H1 (cell line): ENCODE data around the gene ANGPTL4. TPM values are rescaled to one million over a fixed set of nuclear protein-coding genes. Genes with fewer than 3 reads are reported as not detected.

ENCODE experiments used
- CTCF ChIA-PET: fragments of 300-600 bp; sonication (Branson Sonifier 250); formaldehyde crosslinking; loops from one replicate; lab custom pipeline; 2021; ENCODE audit not compliant: partially characterized antibody; lab: Charles Lee
- POLR2A ChIA-PET: fragments of 300-600 bp; sonication (Branson Sonifier 250); formaldehyde crosslinking; loops from one replicate; lab custom pipeline; 2021; ENCODE audit warnings: inconsistent platforms; ENCODE audit not compliant: partially characterized antibody; lab: Charles Lee
- DNase-seq, 2 experiments: peaks; one replicate each; pipeline versions ENCODE4 v3.0.0 to v3.0.0-alpha.2; 2010 to 2022; ENCODE audit warnings: low spot score in 2 of 2, low read depth in 1 of 2, mixed read lengths in 1 of 2
- FAIRE-seq: peaks from 2 replicates; lab custom pipeline; 2011; peaks lifted over from hg19 to GRCh38; lab: Jason Lieb, UNC
- H2AFZ ChIP-seq: 2 replicates; pipeline ENCODE4 v1.8.1; 2012; ENCODE audit warnings: low read length, inconsistent platforms
- H2AK5ac ChIP-seq: 2 replicates; pipeline ENCODE4 v1.6.1; 2013; ENCODE audit warnings: low read depth, low read length
- H2BK120ac ChIP-seq: replicated peaks from 2 replicates; pipeline ENCODE3; 2013; ENCODE audit warnings: low read depth, low read length, inconsistent platforms
- H2BK12ac ChIP-seq: 2 replicates; pipeline ENCODE4 v1.6.1; 2013; ENCODE audit warnings: low read depth, low read length
- H2BK15ac ChIP-seq: 2 replicates; pipeline ENCODE4 v1.6.1; 2013; ENCODE audit warnings: low read length
- H2BK20ac ChIP-seq: 2 replicates; pipeline ENCODE4 v1.6.1; 2013; ENCODE audit warnings: low read length
- H2BK5ac ChIP-seq: 2 replicates; pipeline ENCODE4 v1.6.1; 2013; ENCODE audit warnings: low read depth, low read length
- H3K14ac ChIP-seq: 2 replicates; pipeline ENCODE4 v1.6.1; 2013; ENCODE audit warnings: inconsistent platforms; ENCODE audit not compliant: insufficient read length
- H3K18ac ChIP-seq: 2 replicates; pipeline ENCODE4 v1.6.1; 2013; ENCODE audit warnings: low read length; ENCODE audit errors: extremely low read depth
- H3K23ac ChIP-seq: 2 replicates; pipeline ENCODE4 v1.6.1; 2013; ENCODE audit warnings: inconsistent platforms; ENCODE audit not compliant: insufficient read length
- H3K23me2 ChIP-seq: 2 replicates; pipeline ENCODE4 v1.6.1; 2013; ENCODE audit warnings: low read depth, low read length
- H3K27ac ChIP-seq: 2 replicates; pipeline ENCODE4 v1.6.1; 2011; ENCODE audit warnings: low read depth, low read length, inconsistent platforms
- H3K27me3 ChIP-seq, 4 experiments: replicated peaks in 1 of 4; 1 replicate in 1 of 4; 2 replicates in 3 of 4; pipeline versions ENCODE4 v1.6.1 to v1.8.1; 2011 to 2013; ENCODE audit warnings: low read length in 3 of 4, mild to moderate bottlenecking in 3 of 4, inconsistent platforms in 2 of 4, mixed read lengths in 2 of 4, moderate library complexity in 1 of 4; ENCODE audit not compliant: control insufficient read depth in 3 of 4, insufficient read depth in 3 of 4; ENCODE audit errors: extremely low read depth in 1 of 4
- H3K36me3 ChIP-seq, 4 experiments: 2 replicates each; pipeline versions ENCODE4 v1.6.1 to v1.8.1; 2011 to 2013; ENCODE audit warnings: mild to moderate bottlenecking in 4 of 4, low read length in 3 of 4, moderate library complexity in 2 of 4, control low read depth in 1 of 4, inconsistent platforms in 1 of 4; ENCODE audit not compliant: insufficient read depth in 4 of 4, control insufficient read depth in 2 of 4
- H3K4ac ChIP-seq: replicated peaks from 2 replicates; pipeline ENCODE3; 2013; ENCODE audit warnings: low read length, low read depth, mixed read lengths, inconsistent platforms; ENCODE audit not compliant: insufficient read length
- H3K4me1 ChIP-seq, 4 experiments: replicated peaks in 1 of 4; 1 replicate in 1 of 4; 2 replicates in 3 of 4; pipeline versions ENCODE4 v1.6.1 to v1.8.1; 2011 to 2013; ENCODE audit warnings: low read length in 3 of 4, inconsistent platforms in 2 of 4, mixed read lengths in 1 of 4; ENCODE audit not compliant: insufficient read depth in 4 of 4, control insufficient read depth in 3 of 4
- H3K4me2 ChIP-seq, 2 experiments: 2 replicates each; pipeline versions ENCODE4 v1.6.1 to v1.8.1; 2011 to 2013; ENCODE audit warnings: low read depth in 2 of 2, low read length in 2 of 2, control low read depth in 1 of 2, inconsistent platforms in 1 of 2, mild to moderate bottlenecking in 1 of 2; ENCODE audit not compliant: insufficient read depth in 1 of 2
- H3K4me3 ChIP-seq, 4 experiments: fragments of 200-600, 300-600 bp in 1 of 4; sonication (generic), shearing (Covaris generic), sonication (Bioruptor Twin) in 1 of 4; 2 replicates each; pipeline versions ENCODE4 v1.5.1 to v1.8.1; 2011 to 2016; ENCODE audit warnings: low read length in 4 of 4, low read depth in 3 of 4, control low read depth in 2 of 4, inconsistent platforms in 2 of 4, mild to moderate bottlenecking in 2 of 4, mixed read lengths in 1 of 4, moderate library complexity in 1 of 4; ENCODE audit not compliant: insufficient read depth in 2 of 4; ENCODE audit errors: extremely low read depth in 1 of 4
- H3K56ac ChIP-seq: replicated peaks from 2 replicates; pipeline ENCODE3; 2013; ENCODE audit warnings: low read depth, mild to moderate bottlenecking, mixed read lengths, low read length, inconsistent platforms; ENCODE audit not compliant: insufficient read length
- H3K79me1 ChIP-seq: 2 replicates; pipeline ENCODE4 v1.6.1; 2013; ENCODE audit warnings: low read depth, low read length, control low read depth
- H3K79me2 ChIP-seq, 2 experiments: 2 replicates each; pipeline versions ENCODE4 v1.6.1 to v1.8.1; 2012 to 2013; ENCODE audit warnings: low read length in 2 of 2, mild to moderate bottlenecking in 2 of 2, inconsistent platforms in 1 of 2; ENCODE audit not compliant: insufficient read depth in 2 of 2, control insufficient read depth in 1 of 2
- H3K9ac ChIP-seq, 4 experiments: replicated peaks in 1 of 4; 1 replicate in 1 of 4; 2 replicates in 3 of 4; pipeline versions ENCODE4 v1.6.1 to v1.8.1; 2011 to 2013; ENCODE audit warnings: low read depth in 3 of 4, low read length in 3 of 4, control low read depth in 2 of 4, mild to moderate bottlenecking in 2 of 4, moderate library complexity in 2 of 4, inconsistent platforms in 1 of 4; ENCODE audit errors: extremely low read depth in 1 of 4
- H3K9me3 ChIP-seq, 2 experiments: 2 replicates each; pipeline versions ENCODE4 v1.6.1 to v1.8.1; 2012 to 2013; ENCODE audit warnings: mild to moderate bottlenecking in 2 of 2, moderate library complexity in 2 of 2, control low read depth in 1 of 2, inconsistent platforms in 1 of 2, low read depth in 1 of 2, low read length in 1 of 2, mixed read lengths in 1 of 2; ENCODE audit not compliant: insufficient read depth in 2 of 2
- H4K20me1 ChIP-seq, 2 experiments: replicated peaks in 1 of 2; 2 replicates each; pipeline versions ENCODE3 to v1.8.1; 2011 to 2013; ENCODE audit warnings: inconsistent platforms in 2 of 2, low read length in 2 of 2, mild to moderate bottlenecking in 1 of 2; ENCODE audit not compliant: insufficient read depth in 2 of 2, control insufficient read depth in 1 of 2
- H4K5ac ChIP-seq: 2 replicates; pipeline ENCODE4 v1.6.1; 2013; ENCODE audit warnings: low read length, low read depth, mixed read lengths, inconsistent platforms; ENCODE audit not compliant: insufficient read length
- H4K8ac ChIP-seq: 2 replicates; pipeline ENCODE4 v1.8.0; 2013; ENCODE audit warnings: mild to moderate bottlenecking, moderate library complexity, low read length, inconsistent platforms; ENCODE audit not compliant: insufficient read depth; ENCODE audit errors: extremely low read depth
- H4K91ac ChIP-seq: replicated peaks from 2 replicates; pipeline ENCODE3; 2013; ENCODE audit warnings: low read length, mixed read lengths, inconsistent platforms; ENCODE audit not compliant: insufficient read length
- BRCA1 ChIP-seq: IDR thresholded peaks from 2 replicates; pipeline ENCODE4 v1.6.1; 2012; ENCODE audit warnings: low read depth, low read length, improper control_type of control experiment
- HDAC2 ChIP-seq, 2 experiments: fragments of 300-600 bp in 1 of 2; sonication (generic) in 1 of 2; IDR thresholded peaks; 2 replicates each; pipeline ENCODE4 v1.6.1; 2011 to 2012; ENCODE audit warnings: low read depth in 2 of 2, low read length in 2 of 2, mild to moderate bottlenecking in 2 of 2, moderate library complexity in 2 of 2, borderline replicate concordance in 1 of 2, inconsistent platforms in 1 of 2
- NRF1 ChIP-seq: IDR thresholded peaks from 2 replicates; pipeline ENCODE4 v1.6.1; 2011; ENCODE audit warnings: mild to moderate bottlenecking, low read depth, low read length, improper control_type of control experiment
- RAD21 ChIP-seq, 2 experiments: IDR thresholded peaks in 1 of 2; conservative IDR thresholded peaks in 1 of 2; 2 replicates each; pipeline ENCODE4 v1.6.1; 2011; ENCODE audit warnings: low read depth in 2 of 2, low read length in 2 of 2, improper control_type of control experiment in 1 of 2, inconsistent platforms in 1 of 2, mild to moderate bottlenecking in 1 of 2, moderate library complexity in 1 of 2
- RNF2 ChIP-seq: fragments of 200-900, 300-1000 bp; sonication (generic); IDR thresholded peaks from 2 replicates; pipeline ENCODE4 v1.7.1; 2016; ENCODE audit warnings: borderline replicate concordance, low read depth, mild to moderate bottlenecking, antibody characterized with exemption, low read length; ENCODE audit not compliant: poor library complexity, severe bottlenecking; ENCODE audit errors: missing control alignments
- SP1 ChIP-seq: IDR thresholded peaks from 2 replicates; pipeline ENCODE4 v1.6.1; 2011; ENCODE audit warnings: low read depth, low read length
- TAF7 ChIP-seq: optimal IDR thresholded peaks from 2 replicates; pipeline ENCODE3; 2011; ENCODE audit warnings: low read depth, mild to moderate bottlenecking, inconsistent platforms, low read length, moderate library complexity, borderline replicate concordance
- WGBS, 2 experiments: shearing (Covaris generic) in 1 of 2; methylation state at CpG; one replicate each; pipeline versions ENCODE4 v1.1.6 to v1.1.7; 2013 to 2015; ENCODE audit warnings: low lambda C conversion rate in 2 of 2, mixed read lengths in 2 of 2, inconsistent platforms in 1 of 2, low coverage in 1 of 2, missing lambda C conversion rate in 1 of 2; ENCODE audit not compliant: insufficient replicate concordance in 2 of 2, insufficient coverage in 1 of 2, insufficient read length in 1 of 2; ENCODE audit errors: extremely low coverage in 1 of 2, missing lambda C conversion rate in 1 of 2; 5-methylcytosine and 5-hydroxymethylcytosine counted together
- polyA plus RNA-seq, 7 experiments: library from polyadenylated mRNA; depleted of rRNA in 3 of 7; stranded (reverse) in 5 of 7; unstranded in 2 of 7; fragments of >200 nt in 5 of 7; fragments of 200-250 nt in 2 of 7; gene quantifications; 1 replicate in 5 of 7; 2 replicates in 1 of 7; 4 replicates in 1 of 7; pipeline versions ENCODE4 v1.2.1 to v1.2.3, GENCODE V29; 2011 to 2013; ENCODE audit warnings: missing spikeins in 2 of 7, mixed read lengths in 2 of 7
- total RNA-seq: library from RNA; stranded (reverse); fragmentation: NEBNext Ultra II Directional; extraction: Animal tissue kit (Norgen Biotek cat#: 25700); gene quantifications from 2 replicates; pipeline ENCODE4 v1.2.1, GENCODE V29; 2021
- TF ChIP-seq, protein P1 (sequence below): IDR thresholded peaks from 2 replicates; pipeline ENCODE4 v1.6.1; 2011; ENCODE audit warnings: low read length, improper control_type of control experiment
- TF ChIP-seq, protein P2 (sequence below): IDR thresholded peaks from 2 replicates; pipeline ENCODE4 v1.6.1; 2011; ENCODE audit warnings: low read depth, mild to moderate bottlenecking, low read length; ENCODE audit not compliant: insufficient read depth

ANGPTL4 gene
- total and polyA plus RNA-seq, 2 of the 8 experiments (the other 6 are each of a cell fraction or from before 2014, with no cell fraction given), result 2.3 to 6.5 TPM

DNA sequence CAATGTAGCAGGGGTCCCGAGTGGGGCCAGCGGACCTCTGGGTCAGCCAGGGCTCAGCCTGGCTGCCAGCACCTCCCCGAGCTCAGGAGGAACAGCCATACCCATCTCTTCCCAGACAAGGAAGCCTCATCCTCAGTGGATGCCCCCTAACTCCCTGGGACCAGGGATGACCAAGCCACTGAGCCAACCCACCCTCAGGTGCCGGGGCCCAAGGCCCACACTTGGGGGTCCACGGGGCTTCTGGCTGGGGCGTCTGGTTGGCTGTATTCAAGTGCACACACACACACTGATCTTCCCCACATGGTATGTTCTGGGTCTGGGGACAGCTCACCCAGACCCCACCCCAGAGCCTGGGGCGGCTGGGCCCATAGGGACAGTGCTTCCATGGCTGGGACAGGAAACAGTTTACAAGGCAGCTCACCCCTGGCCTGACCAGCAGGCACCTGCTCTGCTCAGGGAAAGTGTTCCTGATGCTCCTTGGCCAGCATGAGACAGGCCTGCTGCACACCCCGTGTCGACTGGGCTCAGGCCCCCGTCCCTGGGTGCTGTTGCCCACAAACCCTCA is 33.9 kb downstream of the ANGPTL4 start:
- Histone ChIP-seq H3K9me3 (no peaks in the 10 kb centered on the region), H2BK20ac (no peak overlapping the region), H2BK12ac (no peak overlapping the region), H3K4me3 (no peak overlapping the region), H3K23me2 (no peaks in the 10 kb centered on the region), H3K56ac (no peak overlapping the region), H3K4me2 (no peak overlapping the region), H3K36me3 (peaks cover 0 to 7% (median 3%) of the 10 kb centered on the region in 4 experiments; a peak in 5 of 8 replicates), H2BK15ac (no peak overlapping the region), H4K5ac (no peak overlapping the region), H2AK5ac (no peak overlapping the region), H4K91ac (no peak overlapping the region), H2BK120ac (no peak overlapping the region), H3K9ac (0 out of 7 replicates have a peak overlapping the region, but pooled peaks of 1 of the 4 experiments have one; percentile 22), H3K4ac (no peak overlapping the region), H2BK5ac (no peak overlapping the region; the same call in 1 of the 2 replicates), H2AFZ (no peak overlapping the region), H3K27ac (no peak overlapping the region), H3K4me1 (no peaks in the 10 kb centered on the region; a peak in 3 of 7 replicates), H3K79me1 (peaks cover 28% of the 10 kb centered on the region), H4K8ac (peak overlapping the region; percentile 38; the same call in 1 of the 2 replicates), H3K14ac (no peak overlapping the region), H3K27me3 (no peaks in the 10 kb centered on the region), H3K79me2 (peaks cover 0 to 56% of the 10 kb centered on the region in 2 experiments; a peak in 3 of 4 replicates), H3K18ac (no peak overlapping the region), H4K20me1 (peaks cover 5 to 35% of the 10 kb centered on the region in 2 experiments), H3K23ac (no peak overlapping the region)
- no peak for DNase-seq
- CTCF ChIA-PET, result interaction anchor here (0.6 to 2.9 kb wide), 18 partner anchors 11 to 1242 kb away, joined by 3 to 39 read pairs (median 3); no protein-coding TSS in a partner anchor
- FAIRE-seq, result no peak
- WGBS, 2 experiments, result 85% methylated on average over 10 of the region's 10 CpGs; no CpG with 5 or more reads in 1 of the 2 experiments
- POLR2A ChIA-PET, result interaction anchor here (0.7 to 1.8 kb wide), 11 partner anchors 8 to 93 kb away, joined by 3 to 6 read pairs (median 3); partner anchors contain the start of gene RAB11B
- TF ChIP-seq BRCA1 (no peak), HDAC2 (IDR thresholded peaks at IDR 0.05; ENCODE audit: borderline replicate concordance in 1 of 2, low read depth in 2 of 2, low read length in 2 of 2) (no peak), TAF7 (no peak), SP1 (no peak), RNF2 (no peak), NRF1 (no peak), RAD21 (IDR thresholded peaks at IDR 0.05 in 1 of 2, conservative IDR thresholded peaks at IDR 0.05 in 1 of 2; ENCODE audit: low read depth in 2 of 2, low read length in 2 of 2) (no peak)
- TF ChIP-seq, protein P1, sequence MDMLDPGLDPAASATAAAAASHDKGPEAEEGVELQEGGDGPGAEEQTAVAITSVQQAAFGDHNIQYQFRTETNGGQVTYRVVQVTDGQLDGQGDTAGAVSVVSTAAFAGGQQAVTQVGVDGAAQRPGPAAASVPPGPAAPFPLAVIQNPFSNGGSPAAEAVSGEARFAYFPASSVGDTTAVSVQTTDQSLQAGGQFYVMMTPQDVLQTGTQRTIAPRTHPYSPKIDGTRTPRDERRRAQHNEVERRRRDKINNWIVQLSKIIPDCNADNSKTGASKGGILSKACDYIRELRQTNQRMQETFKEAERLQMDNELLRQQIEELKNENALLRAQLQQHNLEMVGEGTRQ, result no peak
- TF ChIP-seq, protein P2, sequence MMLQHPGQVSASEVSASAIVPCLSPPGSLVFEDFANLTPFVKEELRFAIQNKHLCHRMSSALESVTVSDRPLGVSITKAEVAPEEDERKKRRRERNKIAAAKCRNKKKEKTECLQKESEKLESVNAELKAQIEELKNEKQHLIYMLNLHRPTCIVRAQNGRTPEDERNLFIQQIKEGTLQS, result no peak
